Measurements from ENCODE around the gene XPNPEP3. TPM values are rescaled to one million over a fixed set of nuclear protein-coding genes. Genes with fewer than 3 reads are reported as not detected.

The XPNPEP3 gene
- total RNA-seq, 1 experiment from 2014 or later = 35.4 TPM

DNA sequence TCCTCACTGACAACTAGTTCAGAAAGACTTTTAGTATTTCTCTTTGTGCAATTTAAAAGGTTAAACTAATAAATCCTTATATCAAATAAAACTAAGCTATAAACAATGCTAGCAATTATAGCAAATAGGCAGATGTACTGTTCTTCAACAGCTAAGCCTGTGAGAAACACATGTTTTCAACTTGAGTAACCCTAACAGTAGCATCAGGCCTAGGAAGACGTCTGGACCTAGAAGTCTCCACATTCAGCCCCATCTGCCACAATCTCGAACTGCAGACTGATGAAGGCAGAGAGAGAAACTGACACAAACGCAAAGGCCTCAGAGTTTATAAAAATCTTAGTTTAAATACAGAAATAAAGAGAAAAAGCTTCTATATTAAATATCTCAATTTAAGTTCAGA is 3.0 kb upstream of the XPNPEP3 start:
- Histone ChIP-seq H3K27me3 (replicated peaks; ENCODE audit: control insufficient read depth, insufficient read depth, low read length) (no peaks in the 10 kb centered on the region), H3K9me3 (no peaks in the 10 kb centered on the region), H3K4me3 (ENCODE audit: low read depth, low read length) (no peak overlapping the region), H3K36me3 (ENCODE audit: control insufficient read depth, insufficient read depth, low read length) (no peaks in the 10 kb centered on the region; the same call in 1 of the 2 replicates), H3K4me1 (peaks cover 37% of the 10 kb centered on the region)
- no TSS peak for BruUV-seq (replicated peaks)
- ChIA-PET CTCF (no interaction called here), POLR2A (no interaction called here)
- Mint-ChIP-seq H3K36me3 (ENCODE audit: insufficient read depth, unreplicated experiment) (peaks cover 55% of the 10 kb centered on the region), H3K9me3 (ENCODE audit: unreplicated experiment) (no peaks in the 10 kb centered on the region), H3K27ac (ENCODE audit: unreplicated experiment) (no peak overlapping the region), H3K4me1 (ENCODE audit: low read depth, unreplicated experiment) (peaks cover 6% of the 10 kb centered on the region), H3K27me3 (ENCODE audit: insufficient read depth, unreplicated experiment) (no peaks in the 10 kb centered on the region), H3K4me3 (ENCODE audit: unreplicated experiment) (peak overlapping the region; percentile 98)
- DNase-seq = no peak
- TF ChIP-seq, protein P1, sequence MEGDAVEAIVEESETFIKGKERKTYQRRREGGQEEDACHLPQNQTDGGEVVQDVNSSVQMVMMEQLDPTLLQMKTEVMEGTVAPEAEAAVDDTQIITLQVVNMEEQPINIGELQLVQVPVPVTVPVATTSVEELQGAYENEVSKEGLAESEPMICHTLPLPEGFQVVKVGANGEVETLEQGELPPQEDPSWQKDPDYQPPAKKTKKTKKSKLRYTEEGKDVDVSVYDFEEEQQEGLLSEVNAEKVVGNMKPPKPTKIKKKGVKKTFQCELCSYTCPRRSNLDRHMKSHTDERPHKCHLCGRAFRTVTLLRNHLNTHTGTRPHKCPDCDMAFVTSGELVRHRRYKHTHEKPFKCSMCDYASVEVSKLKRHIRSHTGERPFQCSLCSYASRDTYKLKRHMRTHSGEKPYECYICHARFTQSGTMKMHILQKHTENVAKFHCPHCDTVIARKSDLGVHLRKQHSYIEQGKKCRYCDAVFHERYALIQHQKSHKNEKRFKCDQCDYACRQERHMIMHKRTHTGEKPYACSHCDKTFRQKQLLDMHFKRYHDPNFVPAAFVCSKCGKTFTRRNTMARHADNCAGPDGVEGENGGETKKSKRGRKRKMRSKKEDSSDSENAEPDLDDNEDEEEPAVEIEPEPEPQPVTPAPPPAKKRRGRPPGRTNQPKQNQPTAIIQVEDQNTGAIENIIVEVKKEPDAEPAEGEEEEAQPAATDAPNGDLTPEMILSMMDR (IDR thresholded peaks at IDR 0.05; ENCODE audit: insufficient read depth in 1 of 2, low read depth in 1 of 2, low read length in 1 of 2, severe bottlenecking in 1 of 2, unreplicated experiment in 1 of 2) = no peak
- intact Hi-C loops (cut with micrococcal nuclease; ENCODE audit: unreplicated experiment) = no loop called here

DNA sequence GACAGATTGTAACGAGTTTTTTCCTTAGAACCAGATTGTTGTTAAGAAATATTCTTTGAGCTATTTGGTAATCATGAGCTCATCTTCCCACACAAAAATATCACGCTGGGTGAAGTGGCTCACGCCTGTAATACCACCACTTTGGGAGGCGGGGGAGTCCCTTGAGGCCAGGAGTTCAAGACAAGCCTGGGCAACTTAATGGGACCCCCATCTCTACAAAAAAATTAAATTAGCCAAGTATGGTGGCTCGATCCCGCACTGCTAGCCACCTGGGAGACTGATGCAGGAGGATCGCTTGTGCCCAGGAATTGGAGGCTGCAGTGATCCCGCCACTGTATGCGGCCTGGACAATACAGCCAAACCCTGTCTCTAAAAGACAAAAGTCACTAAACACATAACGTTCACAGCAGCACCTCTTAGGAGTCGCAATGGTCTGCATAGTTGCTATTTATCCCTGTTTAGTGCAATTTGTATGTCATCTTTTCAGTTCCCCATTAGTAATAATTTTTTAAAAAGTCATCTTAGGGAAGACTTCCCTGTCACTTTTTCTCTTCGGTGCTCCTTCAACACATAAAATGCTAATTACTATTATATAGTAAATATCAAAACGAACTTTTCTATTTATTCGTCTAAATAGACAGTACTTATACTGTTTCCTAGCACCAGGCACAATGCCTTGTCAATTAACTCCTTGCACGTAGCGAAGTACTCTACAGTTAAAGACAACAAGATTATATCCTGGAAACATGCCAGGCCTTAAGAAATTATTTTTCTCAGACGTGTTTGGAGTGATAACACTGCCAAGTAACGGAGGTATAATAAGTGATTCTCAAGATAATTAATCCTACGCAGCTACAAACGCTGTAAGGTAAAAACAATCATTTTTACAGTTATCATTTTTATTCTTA is 1.6 kb upstream of the XPNPEP3 start:
- intact Hi-C loops (cut with micrococcal nuclease; ENCODE audit: unreplicated experiment) = loop anchor here (5.0 kb wide), 1 partner anchor 42 kb away; no protein-coding TSS in a partner anchor
- Mint-ChIP-seq H3K4me1 (ENCODE audit: low read depth, unreplicated experiment) (peaks cover 6% of the 10 kb centered on the region), H3K27me3 (ENCODE audit: insufficient read depth, unreplicated experiment) (no peaks in the 10 kb centered on the region), H3K27ac (ENCODE audit: unreplicated experiment) (peak overlapping the region; percentile 100), H3K4me3 (ENCODE audit: unreplicated experiment) (peak overlapping the region; percentile 98), H3K36me3 (ENCODE audit: insufficient read depth, unreplicated experiment) (peaks cover 42% of the 10 kb centered on the region), H3K9me3 (ENCODE audit: unreplicated experiment) (no peaks in the 10 kb centered on the region)
- Histone ChIP-seq H3K36me3 (ENCODE audit: control insufficient read depth, insufficient read depth, low read length) (no peaks in the 10 kb centered on the region; the same call in 1 of the 2 replicates), H3K4me3 (ENCODE audit: low read depth, low read length) (peak overlapping the region; percentile 56), H3K4me1 (peaks cover 37% of the 10 kb centered on the region), H3K27me3 (replicated peaks; ENCODE audit: control insufficient read depth, insufficient read depth, low read length) (no peaks in the 10 kb centered on the region), H3K9me3 (no peaks in the 10 kb centered on the region)
- CTCF ChIA-PET = interaction anchor here (2.6 kb wide), 1 partner anchor 44 kb away, joined by 16 read pairs; no protein-coding TSS in a partner anchor
- TSS peak; percentile 33 for BruUV-seq (replicated peaks)
- TF ChIP-seq, protein P1 (IDR thresholded peaks at IDR 0.05; ENCODE audit: insufficient read depth in 1 of 2, low read depth in 1 of 2, low read length in 1 of 2, severe bottlenecking in 1 of 2, unreplicated experiment in 1 of 2) = no peak
- POLR2A ChIA-PET = interaction anchor here (0.9 kb wide), 1 partner anchor 22 kb away, joined by 9 read pairs; no protein-coding TSS in a partner anchor
- no peak for DNase-seq

DNA sequence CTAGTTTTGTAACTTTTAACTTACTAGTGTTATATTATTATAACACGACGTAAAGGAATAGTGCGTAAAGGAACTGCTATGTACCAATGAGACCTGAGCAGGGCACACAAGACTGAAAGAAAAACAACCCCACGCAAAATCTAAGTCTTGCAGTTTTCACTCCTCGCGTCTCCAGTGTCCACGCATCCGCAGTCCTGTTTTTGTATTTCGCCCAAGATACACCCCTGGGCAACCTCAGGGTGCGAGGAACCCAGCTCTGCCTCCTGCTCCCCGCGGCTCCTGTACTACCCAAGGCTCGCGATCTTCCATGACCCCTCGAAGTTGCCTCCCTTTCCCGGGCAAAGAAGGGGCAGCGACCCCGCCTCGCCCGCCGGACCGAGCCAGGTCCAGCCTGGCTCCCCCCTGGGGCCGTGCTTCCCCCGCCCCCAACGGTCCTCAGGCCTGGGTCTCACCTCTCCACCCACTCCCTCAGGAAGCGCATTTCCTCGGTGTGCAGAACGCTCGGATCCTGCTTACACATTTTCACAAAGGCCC is 902 bp upstream of the XPNPEP3 start:
- no TSS peak for BruUV-seq (replicated peaks)
- intact Hi-C loops (cut with micrococcal nuclease; ENCODE audit: unreplicated experiment) = loop anchor here (5.0 kb wide), 1 partner anchor 41 kb away; no protein-coding TSS in a partner anchor
- H3K4me1 ChIP-seq = peaks cover 37% of the 10 kb centered on the region
- peak in 1 of 2 experiments; percentile 37 for DNase-seq
- H3K4me1 Mint-ChIP-seq (ENCODE audit: low read depth, unreplicated experiment) = peaks cover 6% of the 10 kb centered on the region
- no peaks in the 10 kb centered on the region for H3K27me3 ChIP-seq (replicated peaks; ENCODE audit: control insufficient read depth, insufficient read depth, low read length)
- no peaks in the 10 kb centered on the region; the same call in 1 of the 2 replicates for H3K36me3 ChIP-seq (ENCODE audit: control insufficient read depth, insufficient read depth, low read length)
- H3K4me3 ChIP-seq (ENCODE audit: low read depth, low read length) = peak overlapping the region; percentile 56
- no peaks in the 10 kb centered on the region for H3K9me3 ChIP-seq
- no peaks in the 10 kb centered on the region for H3K27me3 Mint-ChIP-seq (ENCODE audit: insufficient read depth, unreplicated experiment)
- peak overlapping the region; percentile 98 for H3K4me3 Mint-ChIP-seq (ENCODE audit: unreplicated experiment)
- CTCF ChIA-PET = interaction anchor here (0.6 to 2.6 kb wide), 4 partner anchors 43 to 173 kb away, joined by 3 to 16 read pairs (median 4); no protein-coding TSS in a partner anchor
- H3K36me3 Mint-ChIP-seq (ENCODE audit: insufficient read depth, unreplicated experiment) = peaks cover 38% of the 10 kb centered on the region
- TF ChIP-seq, protein P1 (IDR thresholded peaks at IDR 0.05; ENCODE audit: insufficient read depth in 1 of 2, low read depth in 1 of 2, low read length in 1 of 2, severe bottlenecking in 1 of 2, unreplicated experiment in 1 of 2) = no peak
- peak overlapping the region; percentile 100 for H3K27ac Mint-ChIP-seq (ENCODE audit: unreplicated experiment)
- POLR2A ChIA-PET = interaction anchor here (0.5 to 2.2 kb wide), 16 partner anchors 10 to 1091 kb away, joined by 3 to 19 read pairs (median 7); partner anchors contain the start of genes CENPM and RBX1
- H3K9me3 Mint-ChIP-seq (ENCODE audit: unreplicated experiment) = no peaks in the 10 kb centered on the region
